Measurements from ENCODE around the gene TMEM263. TPM values are rescaled to one million over a fixed set of nuclear protein-coding genes. Genes with fewer than 3 reads are reported as not detected.

Gene TMEM263
- total and polyA plus RNA-seq, 2 experiments from 2014 or later, result 7.1 to 10.4 TPM

- TF ChIP-seq STAT1 (IDR thresholded peaks at IDR 0.05; ENCODE audit: unreplicated experiment), result no peak
- TF ChIP-seq, protein P1, sequence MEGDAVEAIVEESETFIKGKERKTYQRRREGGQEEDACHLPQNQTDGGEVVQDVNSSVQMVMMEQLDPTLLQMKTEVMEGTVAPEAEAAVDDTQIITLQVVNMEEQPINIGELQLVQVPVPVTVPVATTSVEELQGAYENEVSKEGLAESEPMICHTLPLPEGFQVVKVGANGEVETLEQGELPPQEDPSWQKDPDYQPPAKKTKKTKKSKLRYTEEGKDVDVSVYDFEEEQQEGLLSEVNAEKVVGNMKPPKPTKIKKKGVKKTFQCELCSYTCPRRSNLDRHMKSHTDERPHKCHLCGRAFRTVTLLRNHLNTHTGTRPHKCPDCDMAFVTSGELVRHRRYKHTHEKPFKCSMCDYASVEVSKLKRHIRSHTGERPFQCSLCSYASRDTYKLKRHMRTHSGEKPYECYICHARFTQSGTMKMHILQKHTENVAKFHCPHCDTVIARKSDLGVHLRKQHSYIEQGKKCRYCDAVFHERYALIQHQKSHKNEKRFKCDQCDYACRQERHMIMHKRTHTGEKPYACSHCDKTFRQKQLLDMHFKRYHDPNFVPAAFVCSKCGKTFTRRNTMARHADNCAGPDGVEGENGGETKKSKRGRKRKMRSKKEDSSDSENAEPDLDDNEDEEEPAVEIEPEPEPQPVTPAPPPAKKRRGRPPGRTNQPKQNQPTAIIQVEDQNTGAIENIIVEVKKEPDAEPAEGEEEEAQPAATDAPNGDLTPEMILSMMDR (conservative IDR thresholded peaks at IDR 0.05; ENCODE audit: low read depth in 2 of 2), result no peak
- Histone ChIP-seq H2AFZ (no peak overlapping the region), H4K20me1 (replicated peaks; ENCODE audit: insufficient read depth) (no peaks in the 10 kb centered on the region), H3F3A (replicated peaks; ENCODE audit: low read depth) (no peaks in the 10 kb centered on the region), H3K9me2 (ENCODE audit: insufficient read depth) (no peaks in the 10 kb centered on the region), H3K36me3 (ENCODE audit: insufficient read depth) (no peaks in the 10 kb centered on the region), H3K4me2 (no peak overlapping the region), H3K79me2 (replicated peaks; ENCODE audit: insufficient read depth) (no peaks in the 10 kb centered on the region), H3K27me3 (ENCODE audit: insufficient read depth) (peaks cover 21% of the 10 kb centered on the region), H3K4me3 (no peak overlapping the region), H3K4me1 (ENCODE audit: insufficient read depth) (peaks cover 4% of the 10 kb centered on the region; the same call in 1 of the 2 replicates), H3K27ac (ENCODE audit: low read depth) (no peak overlapping the region)
- no peak overlapping the region for H3K27ac Mint-ChIP-seq
- peaks cover 2% of the 10 kb centered on the region; the same call in 2 of the 3 replicates for H3K4me1 Mint-ChIP-seq
- ATAC-seq (no peak), DNase-seq (ENCODE audit: low spot score) (no peak)
- H3K36me3 Mint-ChIP-seq (ENCODE audit: low read depth), result no peaks in the 10 kb centered on the region
- peaks cover 19% of the 10 kb centered on the region for H3K27me3 Mint-ChIP-seq (ENCODE audit: insufficient read depth, low read depth, poor library complexity)
- H3K9me3 Mint-ChIP-seq, result no peaks in the 10 kb centered on the region
- H3K4me3 Mint-ChIP-seq, result no peak overlapping the region
Observed at GRCh38 chr12:106906715-106907114, 49.0 kb upstream of the TMEM263 start.

DNA sequence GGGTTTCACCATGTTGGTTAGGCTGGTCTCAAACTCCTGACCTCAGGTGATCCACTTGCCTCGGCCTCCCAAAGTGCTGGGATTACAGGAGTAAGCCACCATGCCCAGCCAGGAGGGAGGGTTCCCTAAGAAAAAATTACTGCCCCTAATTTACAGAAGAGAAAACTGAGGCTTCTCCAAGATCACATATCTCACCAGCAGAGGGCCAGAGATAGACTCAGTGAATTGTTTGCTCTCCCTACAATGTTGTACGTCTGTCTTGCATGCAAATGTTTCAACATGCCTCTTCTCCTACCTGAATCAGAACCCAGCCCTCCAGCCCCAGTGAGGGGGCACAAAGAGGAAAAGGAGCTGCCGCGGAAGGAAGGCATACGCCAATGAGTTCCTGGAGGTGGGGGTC lies 48.3 kb upstream of the TMEM263 start:
- Mint-ChIP-seq H3K4me1 (peaks cover 2% of the 10 kb centered on the region; the same call in 2 of the 3 replicates), H3K36me3 (ENCODE audit: low read depth) (no peaks in the 10 kb centered on the region), H3K9me3 (no peaks in the 10 kb centered on the region), H3K4me3 (no peak overlapping the region), H3K27me3 (ENCODE audit: insufficient read depth, low read depth, poor library complexity) (peaks cover 18% of the 10 kb centered on the region), H3K27ac (no peak overlapping the region)
- Histone ChIP-seq H3K36me3 (ENCODE audit: insufficient read depth) (no peaks in the 10 kb centered on the region), H3K27me3 (ENCODE audit: insufficient read depth) (peaks cover 14% of the 10 kb centered on the region), H4K20me1 (replicated peaks; ENCODE audit: insufficient read depth) (no peaks in the 10 kb centered on the region), H3K79me2 (replicated peaks; ENCODE audit: insufficient read depth) (no peaks in the 10 kb centered on the region), H3K4me2 (no peak overlapping the region), H3K4me1 (ENCODE audit: insufficient read depth) (peaks cover 4% of the 10 kb centered on the region; the same call in 1 of the 2 replicates), H3F3A (replicated peaks; ENCODE audit: low read depth) (no peaks in the 10 kb centered on the region), H3K9me2 (ENCODE audit: insufficient read depth) (no peaks in the 10 kb centered on the region), H2AFZ (peak overlapping the region; percentile 80), H3K4me3 (no peak overlapping the region), H3K27ac (ENCODE audit: low read depth) (no peak overlapping the region)
- TF ChIP-seq POLR2AphosphoS5 (IDR thresholded peaks at IDR 0.05; ENCODE audit: low read depth), result no peak
- TF ChIP-seq NANOG (IDR thresholded peaks at IDR 0.05; ENCODE audit: borderline replicate concordance), result no peak
- TF ChIP-seq, protein P1 (conservative IDR thresholded peaks at IDR 0.05; ENCODE audit: low read depth in 2 of 2), result peak; percentile 29 to 40
- DNase-seq (ENCODE audit: low spot score) (peak; percentile 23), ATAC-seq (no peak)

DNA sequence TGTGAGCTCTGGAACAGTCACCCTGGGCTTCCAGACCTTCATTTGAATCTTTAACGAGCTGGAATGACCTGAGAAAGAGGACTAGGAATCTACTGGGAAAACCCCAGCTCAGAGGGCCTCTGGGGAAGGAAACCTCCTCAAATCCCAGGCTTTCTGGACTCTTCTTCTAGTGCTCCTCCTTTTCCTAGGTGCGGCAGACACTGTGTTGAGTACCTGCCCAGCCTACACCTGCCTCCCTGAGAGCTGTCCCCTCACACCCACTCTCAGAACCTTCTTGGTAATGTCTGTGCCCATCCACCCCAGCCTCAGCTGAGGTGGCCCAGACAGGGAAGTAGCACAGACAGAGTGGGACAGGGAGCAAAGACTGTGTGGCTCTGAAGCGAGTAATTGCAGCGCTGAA lies 47.9 kb upstream of the TMEM263 start:
- ATAC-seq (no peak), DNase-seq (ENCODE audit: low spot score) (no peak)
- peaks cover 17% of the 10 kb centered on the region for H3K27me3 Mint-ChIP-seq (ENCODE audit: insufficient read depth, low read depth, poor library complexity)
- H3K9me2 ChIP-seq (ENCODE audit: insufficient read depth), result no peaks in the 10 kb centered on the region
- peaks cover 4% of the 10 kb centered on the region; the same call in 1 of the 2 replicates for H3K4me1 ChIP-seq (ENCODE audit: insufficient read depth)
- no peaks in the 10 kb centered on the region for H3K79me2 ChIP-seq (replicated peaks; ENCODE audit: insufficient read depth)
- H2AFZ ChIP-seq, result peak overlapping the region; percentile 80
- H3K4me1 Mint-ChIP-seq, result peaks cover 2% of the 10 kb centered on the region; the same call in 2 of the 3 replicates
- H3K27ac Mint-ChIP-seq, result no peak overlapping the region
- no peak overlapping the region for H3K27ac ChIP-seq (ENCODE audit: low read depth)
- H3K4me3 Mint-ChIP-seq, result no peak overlapping the region
- H3K4me3 ChIP-seq, result no peak overlapping the region
- H4K20me1 ChIP-seq (replicated peaks; ENCODE audit: insufficient read depth), result no peaks in the 10 kb centered on the region
- H3K9me3 Mint-ChIP-seq, result no peaks in the 10 kb centered on the region
- no peaks in the 10 kb centered on the region for H3K36me3 Mint-ChIP-seq (ENCODE audit: low read depth)
- no peaks in the 10 kb centered on the region for H3F3A ChIP-seq (replicated peaks; ENCODE audit: low read depth)
- H3K36me3 ChIP-seq (ENCODE audit: insufficient read depth), result no peaks in the 10 kb centered on the region
- peaks cover 10% of the 10 kb centered on the region for H3K27me3 ChIP-seq (ENCODE audit: insufficient read depth)
- H3K4me2 ChIP-seq, result no peak overlapping the region
- no peak for TF ChIP-seq NANOG (IDR thresholded peaks at IDR 0.05; ENCODE audit: borderline replicate concordance)
- TF ChIP-seq, protein P2, sequence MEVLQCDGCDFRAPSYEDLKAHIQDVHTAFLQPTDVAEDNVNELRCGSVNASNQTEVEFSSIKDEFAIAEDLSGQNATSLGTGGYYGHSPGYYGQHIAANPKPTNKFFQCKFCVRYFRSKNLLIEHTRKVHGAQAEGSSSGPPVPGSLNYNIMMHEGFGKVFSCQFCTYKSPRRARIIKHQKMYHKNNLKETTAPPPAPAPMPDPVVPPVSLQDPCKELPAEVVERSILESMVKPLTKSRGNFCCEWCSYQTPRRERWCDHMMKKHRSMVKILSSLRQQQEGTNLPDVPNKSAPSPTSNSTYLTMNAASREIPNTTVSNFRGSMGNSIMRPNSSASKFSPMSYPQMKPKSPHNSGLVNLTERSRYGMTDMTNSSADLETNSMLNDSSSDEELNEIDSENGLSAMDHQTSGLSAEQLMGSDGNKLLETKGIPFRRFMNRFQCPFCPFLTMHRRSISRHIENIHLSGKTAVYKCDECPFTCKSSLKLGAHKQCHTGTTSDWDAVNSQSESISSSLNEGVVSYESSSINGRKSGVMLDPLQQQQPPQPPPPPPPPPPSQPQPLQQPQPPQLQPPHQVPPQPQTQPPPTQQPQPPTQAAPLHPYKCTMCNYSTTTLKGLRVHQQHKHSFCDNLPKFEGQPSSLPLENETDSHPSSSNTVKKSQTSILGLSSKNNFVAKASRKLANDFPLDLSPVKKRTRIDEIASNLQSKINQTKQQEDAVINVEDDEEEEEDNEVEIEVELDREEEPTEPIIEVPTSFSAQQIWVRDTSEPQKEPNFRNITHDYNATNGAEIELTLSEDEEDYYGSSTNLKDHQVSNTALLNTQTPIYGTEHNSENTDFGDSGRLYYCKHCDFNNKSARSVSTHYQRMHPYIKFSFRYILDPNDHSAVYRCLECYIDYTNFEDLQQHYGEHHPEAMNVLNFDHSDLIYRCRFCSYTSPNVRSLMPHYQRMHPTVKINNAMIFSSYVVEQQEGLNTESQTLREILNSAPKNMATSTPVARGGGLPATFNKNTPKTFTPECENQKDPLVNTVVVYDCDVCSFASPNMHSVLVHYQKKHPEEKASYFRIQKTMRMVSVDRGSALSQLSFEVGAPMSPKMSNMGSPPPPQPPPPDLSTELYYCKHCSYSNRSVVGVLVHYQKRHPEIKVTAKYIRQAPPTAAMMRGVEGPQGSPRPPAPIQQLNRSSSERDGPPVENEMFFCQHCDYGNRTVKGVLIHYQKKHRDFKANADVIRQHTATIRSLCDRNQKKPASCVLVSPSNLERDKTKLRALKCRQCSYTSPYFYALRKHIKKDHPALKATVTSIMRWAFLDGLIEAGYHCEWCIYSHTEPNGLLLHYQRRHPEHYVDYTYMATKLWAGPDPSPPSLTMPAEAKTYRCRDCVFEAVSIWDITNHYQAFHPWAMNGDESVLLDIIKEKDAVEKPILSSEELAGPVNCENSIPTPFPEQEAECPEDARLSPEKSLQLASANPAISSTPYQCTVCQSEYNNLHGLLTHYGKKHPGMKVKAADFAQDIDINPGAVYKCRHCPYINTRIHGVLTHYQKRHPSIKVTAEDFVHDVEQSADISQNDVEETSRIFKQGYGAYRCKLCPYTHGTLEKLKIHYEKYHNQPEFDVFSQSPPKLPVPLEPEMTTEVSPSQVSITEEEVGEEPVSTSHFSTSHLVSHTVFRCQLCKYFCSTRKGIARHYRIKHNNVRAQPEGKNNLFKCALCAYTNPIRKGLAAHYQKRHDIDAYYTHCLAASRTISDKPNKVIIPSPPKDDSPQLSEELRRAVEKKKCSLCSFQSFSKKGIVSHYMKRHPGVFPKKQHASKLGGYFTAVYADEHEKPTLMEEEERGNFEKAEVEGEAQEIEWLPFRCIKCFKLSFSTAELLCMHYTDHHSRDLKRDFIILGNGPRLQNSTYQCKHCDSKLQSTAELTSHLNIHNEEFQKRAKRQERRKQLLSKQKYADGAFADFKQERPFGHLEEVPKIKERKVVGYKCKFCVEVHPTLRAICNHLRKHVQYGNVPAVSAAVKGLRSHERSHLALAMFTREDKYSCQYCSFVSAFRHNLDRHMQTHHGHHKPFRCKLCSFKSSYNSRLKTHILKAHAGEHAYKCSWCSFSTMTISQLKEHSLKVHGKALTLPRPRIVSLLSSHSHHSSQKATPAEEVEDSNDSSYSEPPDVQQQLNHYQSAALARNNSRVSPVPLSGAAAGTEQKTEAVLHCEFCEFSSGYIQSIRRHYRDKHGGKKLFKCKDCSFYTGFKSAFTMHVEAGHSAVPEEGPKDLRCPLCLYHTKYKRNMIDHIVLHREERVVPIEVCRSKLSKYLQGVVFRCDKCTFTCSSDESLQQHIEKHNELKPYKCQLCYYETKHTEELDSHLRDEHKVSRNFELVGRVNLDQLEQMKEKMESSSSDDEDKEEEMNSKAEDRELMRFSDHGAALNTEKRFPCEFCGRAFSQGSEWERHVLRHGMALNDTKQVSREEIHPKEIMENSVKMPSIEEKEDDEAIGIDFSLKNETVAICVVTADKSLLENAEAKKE (CRISPR knock-in tag; IDR thresholded peaks at IDR 0.05), result no peak

All from GM23338 (cell line).